Measurements from ENCODE around the gene CD28.

The CD28 gene

DNA sequence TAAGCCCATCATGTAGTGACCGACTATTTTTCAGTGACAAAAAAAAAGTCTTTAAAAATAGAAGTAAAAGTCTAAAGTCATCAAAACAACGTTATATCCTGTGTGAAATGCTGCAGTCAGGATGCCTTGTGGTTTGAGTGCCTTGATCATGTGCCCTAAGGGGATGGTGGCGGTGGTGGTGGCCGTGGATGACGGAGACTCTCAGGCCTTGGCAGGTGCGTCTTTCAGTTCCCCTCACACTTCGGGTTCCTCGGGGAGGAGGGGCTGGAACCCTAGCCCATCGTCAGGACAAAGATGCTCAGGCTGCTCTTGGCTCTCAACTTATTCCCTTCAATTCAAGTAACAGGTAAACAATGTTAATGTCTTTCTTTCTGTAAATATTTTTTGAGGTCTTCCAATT lies at the start of gene CD28:
CD28 (plus strand) TSS at position 237 of the 400 bp plus-strand sequence; CDS start at position 295, 58 bp downstream.
- FAIRE-seq (no peak), DNase-seq (ENCODE audit: insufficient read length, low spot score) (no peak)

DNA sequence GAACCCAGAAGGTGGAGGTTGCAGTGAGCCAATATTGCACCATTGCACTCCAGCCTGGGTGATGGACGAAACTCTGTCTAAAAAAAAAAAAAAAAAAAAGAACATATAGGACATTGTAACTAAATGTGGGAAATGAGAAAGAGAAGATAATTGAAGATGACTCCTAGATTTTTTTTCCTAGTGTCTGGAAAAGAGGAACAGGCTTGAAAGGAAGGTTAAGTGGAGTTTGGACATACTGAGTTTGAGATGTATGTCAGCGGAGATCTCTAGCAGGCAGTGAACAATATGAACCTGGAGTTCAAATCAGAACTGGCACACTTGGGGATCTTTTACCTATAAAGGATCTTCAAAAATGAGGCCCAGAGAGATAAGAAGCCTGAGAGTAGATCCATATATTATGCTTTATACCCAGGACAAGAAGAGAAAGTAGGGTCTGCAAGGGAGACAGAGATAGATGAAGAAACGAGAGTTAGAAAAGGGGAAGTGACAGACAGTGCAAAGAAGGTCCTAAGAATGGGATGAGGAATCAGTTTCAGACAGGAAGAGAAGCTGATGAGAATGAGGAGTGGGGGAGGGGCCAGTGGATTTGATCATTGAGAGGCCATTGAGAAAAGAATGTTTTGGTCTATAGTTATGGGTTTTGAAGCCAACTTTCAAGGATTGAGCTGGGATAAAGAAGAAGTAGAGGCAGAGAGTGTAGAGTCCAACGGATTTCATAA lies 46.9 kb upstream of the CD28 start:
- DNase-seq (ENCODE audit: insufficient read length, low spot score) (no peak), FAIRE-seq (no peak)

DNA sequence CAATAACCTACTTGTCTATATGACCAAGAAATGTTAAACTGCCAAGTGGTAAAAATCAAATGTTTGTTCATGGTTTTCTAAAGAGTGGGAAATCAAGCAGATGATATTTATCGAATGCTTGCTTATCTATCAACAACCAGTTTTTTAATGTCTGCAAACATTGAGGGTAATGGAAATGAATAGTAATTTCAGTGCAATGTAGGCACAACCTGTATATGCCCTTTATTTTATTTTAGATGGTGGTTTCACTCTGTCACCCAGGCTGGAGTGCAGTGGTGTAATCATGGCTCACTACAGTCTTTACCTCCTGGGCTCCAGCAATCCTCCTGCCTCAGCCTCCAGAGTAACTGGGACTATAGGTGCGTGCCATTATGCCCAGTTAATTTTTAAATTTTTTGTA lies 46.0 kb upstream of the CD28 start:
- FAIRE-seq (no peak), DNase-seq (ENCODE audit: insufficient read length, low spot score) (no peak)

DNA sequence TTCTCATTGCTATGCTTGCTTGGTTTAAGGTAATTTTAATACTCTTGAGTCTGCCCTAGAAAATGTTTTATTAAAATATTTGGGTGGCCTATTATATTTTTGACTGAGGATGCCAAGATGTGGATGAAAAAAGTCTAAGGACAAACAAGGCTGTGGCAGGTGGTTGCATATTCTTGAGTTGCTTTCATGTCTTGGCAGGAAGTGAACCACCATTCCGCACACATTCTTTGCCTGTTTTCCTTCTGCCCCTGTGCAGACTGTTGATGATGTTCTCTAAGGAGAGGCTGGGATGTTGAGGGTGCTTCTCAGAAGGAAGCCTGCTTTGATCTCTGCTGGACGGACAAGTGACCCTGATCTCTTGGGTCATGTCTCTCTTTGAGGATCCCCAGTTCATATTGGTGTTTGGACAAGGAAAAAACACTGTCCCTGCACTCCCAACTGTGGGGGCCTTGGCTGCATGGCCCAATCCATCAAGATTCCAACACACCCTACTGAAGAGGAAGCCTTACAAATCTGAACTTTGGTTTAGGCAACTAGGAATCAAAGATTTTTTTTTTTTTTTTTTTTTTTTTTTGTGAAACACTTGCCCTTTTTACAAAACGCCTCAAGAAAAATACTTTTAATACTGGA lies 45.0 kb upstream of the CD28 start:
- FAIRE-seq (no peak), DNase-seq (ENCODE audit: insufficient read length, low spot score) (no peak)

DNA sequence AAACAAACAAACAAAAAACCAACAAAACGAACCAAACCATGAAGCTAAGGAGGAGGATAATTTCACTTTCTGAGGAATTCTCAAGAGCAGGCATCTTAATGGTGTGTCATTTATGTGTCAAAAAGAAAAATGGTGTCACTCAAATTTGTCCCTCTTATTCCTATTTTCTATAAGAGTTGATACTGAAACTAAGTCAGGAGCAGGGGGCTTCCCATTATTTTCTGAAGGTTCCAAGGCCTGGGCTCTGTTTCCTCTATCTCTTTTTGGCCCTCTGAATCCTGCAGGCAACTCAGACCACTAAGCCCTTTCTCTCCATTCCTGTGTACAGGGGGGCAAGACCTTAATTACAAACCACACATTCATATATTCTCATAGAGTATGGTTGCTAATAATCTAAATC lies 44.0 kb upstream of the CD28 start:
- no peak for FAIRE-seq
- DNase-seq (ENCODE audit: insufficient read length, low spot score), result no peak

DNA sequence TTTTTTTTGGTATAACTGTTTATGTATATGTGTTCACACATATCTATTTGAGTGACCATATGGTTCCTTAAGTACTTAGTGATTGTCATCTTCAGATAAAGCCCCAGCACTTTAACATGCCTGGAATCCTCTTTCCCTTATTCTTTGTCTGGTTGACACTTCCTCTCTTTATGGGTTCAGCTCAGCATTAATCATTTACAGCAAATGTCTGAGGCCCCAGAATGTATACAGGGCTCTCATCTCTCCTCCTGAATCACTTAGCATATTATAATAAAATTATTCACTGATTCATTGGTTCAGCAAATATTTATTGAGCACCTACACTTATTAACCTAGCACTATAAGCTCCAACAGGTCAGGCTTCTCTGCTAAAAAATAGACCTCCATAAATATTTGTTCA lies 43.5 kb upstream of the CD28 start:
- no peak for FAIRE-seq

DNA sequence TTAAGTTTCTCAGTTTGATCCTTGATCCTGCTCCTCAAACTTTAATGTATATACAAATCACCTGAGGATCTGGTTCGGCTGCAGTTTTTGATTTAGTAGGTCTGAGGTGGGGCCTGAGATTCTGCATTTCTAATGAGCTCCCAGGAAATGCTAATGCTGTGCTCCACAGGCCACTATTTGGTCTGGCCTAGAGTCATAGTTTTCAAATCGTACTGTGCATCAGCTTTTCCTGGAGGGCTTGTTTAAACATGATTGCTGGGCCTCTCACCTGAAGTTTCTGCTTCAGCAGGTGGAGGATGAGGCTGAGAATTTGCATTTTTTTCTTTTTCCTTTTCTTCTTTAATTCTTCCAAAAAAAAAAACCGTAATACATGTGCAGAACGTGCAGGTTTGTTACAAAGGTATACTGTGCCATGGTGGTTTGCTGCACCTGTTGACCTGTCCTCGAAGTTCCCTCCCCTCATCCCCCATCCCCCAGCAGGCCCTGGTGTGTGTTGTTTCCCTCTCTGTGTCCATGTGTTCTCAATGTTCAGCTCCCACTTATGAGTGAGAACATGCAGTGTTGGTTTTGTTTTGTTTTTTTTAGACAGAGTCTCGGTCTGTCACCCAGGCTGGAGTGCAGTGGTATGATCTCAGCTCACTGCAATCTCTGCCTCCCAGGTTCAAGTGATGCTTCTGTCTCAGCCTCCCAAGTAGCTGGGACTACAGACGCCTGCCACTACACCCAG lies 42.2 kb upstream of the CD28 start:
- no peak for DNase-seq (ENCODE audit: insufficient read length, low spot score)
- FAIRE-seq, result no peak

More for the DNA sequence above, 43.5 kb upstream of the CD28 start:
- no peak for DNase-seq (ENCODE audit: insufficient read length, low spot score)

DNA sequence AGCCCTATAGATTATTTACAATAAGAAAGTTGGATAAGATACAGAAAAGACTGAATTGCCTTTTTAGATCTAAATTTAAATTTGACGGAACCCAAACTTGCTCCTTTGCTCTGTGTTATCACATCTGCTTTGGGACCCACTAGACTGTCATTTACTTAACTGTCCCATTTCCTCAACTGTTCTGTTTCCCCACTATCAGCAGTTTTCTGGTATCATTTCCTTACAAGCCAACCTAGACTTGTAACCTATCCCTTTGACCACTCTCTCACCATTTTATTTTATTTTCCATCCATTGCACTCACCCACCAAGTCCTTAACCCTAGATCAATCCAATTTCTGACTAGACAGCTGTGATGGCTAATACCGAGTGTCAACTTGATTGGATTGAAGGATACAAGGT lies 38.6 kb upstream of the CD28 start:
- FAIRE-seq (no peak), DNase-seq (ENCODE audit: insufficient read length, low spot score) (no peak)

DNA sequence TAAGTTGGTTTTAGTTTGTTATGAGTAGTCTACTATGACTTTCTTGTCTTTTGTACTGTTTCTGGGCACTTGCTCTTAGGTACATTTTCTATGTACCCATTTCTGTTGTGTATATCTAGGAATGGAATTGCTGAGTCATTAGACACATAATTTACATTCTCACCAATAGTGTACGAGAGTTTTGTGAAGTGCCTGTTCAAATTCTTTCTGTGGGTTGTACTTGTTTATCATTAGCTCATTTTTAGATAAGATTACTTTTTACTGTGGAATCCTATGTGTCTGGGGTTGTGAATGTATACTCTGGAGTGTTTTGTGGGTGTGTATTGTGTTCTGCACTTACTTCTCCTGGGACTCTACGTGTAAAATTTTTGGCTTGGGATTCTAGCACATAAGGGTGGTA lies 36.6 kb upstream of the CD28 start:
- DNase-seq (ENCODE audit: insufficient read length, low spot score) (no peak), FAIRE-seq (no peak)

DNA sequence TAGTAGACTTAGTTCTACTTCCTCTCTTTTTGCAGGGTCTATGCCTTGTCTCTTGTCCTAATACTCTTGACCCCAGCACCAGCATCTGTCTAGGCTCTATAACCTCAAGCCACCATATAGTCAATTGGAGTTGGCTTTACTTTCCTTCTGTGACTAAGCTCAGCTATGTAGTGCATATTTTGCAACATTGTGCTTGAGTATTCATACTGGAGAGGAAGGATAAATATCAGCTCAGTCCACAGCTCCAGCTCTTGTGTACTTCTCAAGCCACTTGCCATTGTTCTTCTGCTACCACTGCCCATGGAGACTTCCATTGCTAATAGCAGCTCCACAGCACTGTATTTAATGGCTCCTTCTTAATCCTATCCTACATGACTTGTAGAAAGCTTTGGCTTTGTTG lies 35.5 kb upstream of the CD28 start:
- no peak for FAIRE-seq

DNA sequence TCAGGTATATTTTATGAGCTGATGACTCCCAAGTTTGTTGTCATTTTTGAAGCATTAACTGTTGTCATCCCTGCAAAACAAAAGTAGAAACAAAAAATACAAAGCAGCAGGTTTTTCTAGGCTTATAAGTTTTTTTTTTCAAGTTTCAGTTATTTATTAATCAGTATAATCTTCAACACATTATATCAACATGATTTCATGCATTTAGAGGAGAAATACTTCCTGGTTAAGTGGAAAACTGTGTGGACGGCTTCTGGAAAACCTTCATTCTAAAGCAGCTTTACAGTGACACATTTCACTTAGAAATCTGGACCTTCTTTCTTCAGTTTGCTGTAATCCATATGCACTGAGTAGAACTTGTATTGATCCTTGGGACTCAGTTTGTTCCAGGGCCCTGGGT lies 34.6 kb upstream of the CD28 start:
- FAIRE-seq, result no peak
- no peak for DNase-seq (ENCODE audit: insufficient read length, low spot score)

More for the DNA sequence above, 35.5 kb upstream of the CD28 start:
- DNase-seq (ENCODE audit: insufficient read length, low spot score), result no peak

DNA sequence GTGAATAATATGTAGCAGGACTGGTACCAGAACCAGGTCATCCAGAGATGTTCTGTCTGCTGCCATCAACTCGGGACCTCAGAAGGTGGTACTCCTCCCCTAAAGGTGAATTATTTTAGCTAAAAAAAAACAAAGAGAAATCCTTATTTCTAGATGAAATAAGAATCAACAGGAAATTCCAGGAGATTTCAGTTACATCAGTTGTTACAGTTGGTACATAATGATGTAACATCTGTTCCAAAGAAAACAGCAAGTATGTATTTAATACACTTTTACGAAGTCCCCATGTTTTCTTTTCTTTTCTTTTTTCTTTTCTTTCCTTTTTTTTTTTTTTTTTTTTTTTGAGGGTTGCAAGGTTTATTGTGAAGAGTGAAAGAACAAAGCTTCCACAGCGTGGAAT lies 33.6 kb upstream of the CD28 start:
- DNase-seq (ENCODE audit: insufficient read length, low spot score), result no peak
- FAIRE-seq, result no peak

DNA sequence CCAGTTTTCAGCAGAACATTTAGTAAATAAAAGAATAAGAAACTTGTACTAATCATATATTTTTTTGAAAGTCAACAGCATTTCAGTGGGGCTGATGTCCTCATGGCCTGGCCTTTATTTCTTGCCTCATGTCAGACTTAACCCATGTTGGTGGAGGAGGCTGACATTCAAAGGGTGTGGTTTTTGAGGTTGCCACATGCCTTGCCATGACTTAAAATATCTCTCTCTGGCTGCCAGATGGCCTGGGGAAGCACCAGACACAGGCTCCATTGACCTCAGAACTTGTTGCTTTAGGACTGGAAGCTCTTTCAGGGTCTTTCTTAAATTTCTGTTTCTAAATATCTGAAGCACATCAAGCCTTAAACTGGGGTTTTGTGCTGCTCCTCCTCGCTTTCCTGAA lies 32.5 kb upstream of the CD28 start:
- FAIRE-seq, result no peak
- DNase-seq (ENCODE audit: insufficient read length, low spot score), result no peak

DNA sequence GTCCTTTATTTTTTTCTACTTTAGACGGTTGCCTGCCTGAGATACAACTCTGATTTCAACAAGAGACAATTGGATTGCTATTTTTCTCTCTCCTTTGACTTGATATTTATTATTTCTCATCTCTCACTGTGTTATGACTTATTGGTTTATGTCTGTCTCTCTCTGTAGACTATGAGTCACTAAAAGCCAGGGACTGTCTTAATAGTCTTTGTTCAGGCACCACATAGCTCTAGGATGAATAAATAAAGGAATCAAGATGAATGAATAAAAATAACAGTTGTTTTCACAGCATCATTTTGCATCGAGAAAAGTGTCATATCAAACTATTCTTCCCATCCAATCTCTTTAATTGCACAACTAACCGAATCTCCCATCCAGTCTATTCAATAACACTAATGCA lies 31.4 kb upstream of the CD28 start:
- FAIRE-seq (no peak), DNase-seq (ENCODE audit: insufficient read length, low spot score) (no peak)

DNA sequence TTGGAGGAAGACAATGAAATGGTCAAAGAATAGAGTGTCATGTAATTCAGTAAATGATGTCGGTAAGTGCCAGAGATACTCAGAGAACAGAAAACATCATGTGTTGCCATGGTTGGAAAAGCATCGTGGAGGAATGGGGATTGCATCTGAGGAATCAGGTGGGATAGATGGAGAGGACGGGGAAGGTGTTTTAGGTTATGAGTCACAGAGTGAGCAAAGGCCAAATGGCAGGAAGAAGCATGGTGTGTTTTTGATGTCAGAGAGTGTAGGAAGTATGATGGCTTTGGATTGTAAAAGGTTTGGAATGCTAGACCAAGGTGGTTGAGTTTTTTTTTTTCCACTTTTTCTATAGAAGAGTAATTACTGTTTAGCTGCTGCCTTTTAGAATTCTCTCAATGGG lies 27.5 kb upstream of the CD28 start:
- no peak for DNase-seq (ENCODE audit: insufficient read length, low spot score)
- no peak for FAIRE-seq

DNA sequence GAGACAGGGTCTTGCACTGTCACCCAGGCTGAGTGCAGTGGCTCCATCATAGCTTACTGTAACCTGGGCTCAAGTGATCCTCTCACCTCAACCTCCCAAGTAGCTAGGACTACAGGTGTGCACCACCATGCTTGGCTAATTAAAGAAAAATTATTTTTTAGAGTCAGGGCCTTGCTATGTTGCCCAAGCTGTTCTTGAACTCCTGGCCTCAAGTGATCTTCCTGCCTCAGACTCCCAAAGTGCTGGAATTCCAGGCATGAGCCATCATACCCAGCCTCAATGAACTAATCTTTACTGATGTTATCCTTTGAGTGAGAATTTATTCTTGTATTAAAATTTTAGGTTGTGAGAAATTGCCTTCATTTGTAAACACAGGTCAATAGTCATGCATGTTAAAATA lies 27.0 kb upstream of the CD28 start:
- FAIRE-seq (no peak), DNase-seq (ENCODE audit: insufficient read length, low spot score) (no peak)

DNA sequence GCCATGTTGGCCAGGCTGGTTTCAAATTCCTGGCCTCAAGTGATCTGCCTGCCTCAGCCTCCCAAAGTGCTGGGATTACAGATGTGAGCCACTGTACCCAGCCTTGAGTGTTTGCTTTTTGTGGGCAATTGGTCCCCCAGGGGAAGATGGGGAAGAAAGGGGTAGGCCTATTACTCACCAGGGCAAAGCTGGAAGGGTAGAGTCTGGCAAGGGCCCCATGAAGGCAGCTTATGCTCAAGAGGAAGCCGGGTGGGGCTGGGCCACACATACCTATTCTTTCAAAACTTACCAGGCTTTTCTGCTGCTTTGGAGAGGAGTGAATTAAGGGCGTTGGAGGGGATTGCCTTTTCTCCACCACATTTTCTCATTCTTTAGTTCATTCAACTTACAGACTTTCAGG lies 24.5 kb upstream of the CD28 start:
- DNase-seq (ENCODE audit: insufficient read length, low spot score) (no peak), FAIRE-seq (no peak)

DNA sequence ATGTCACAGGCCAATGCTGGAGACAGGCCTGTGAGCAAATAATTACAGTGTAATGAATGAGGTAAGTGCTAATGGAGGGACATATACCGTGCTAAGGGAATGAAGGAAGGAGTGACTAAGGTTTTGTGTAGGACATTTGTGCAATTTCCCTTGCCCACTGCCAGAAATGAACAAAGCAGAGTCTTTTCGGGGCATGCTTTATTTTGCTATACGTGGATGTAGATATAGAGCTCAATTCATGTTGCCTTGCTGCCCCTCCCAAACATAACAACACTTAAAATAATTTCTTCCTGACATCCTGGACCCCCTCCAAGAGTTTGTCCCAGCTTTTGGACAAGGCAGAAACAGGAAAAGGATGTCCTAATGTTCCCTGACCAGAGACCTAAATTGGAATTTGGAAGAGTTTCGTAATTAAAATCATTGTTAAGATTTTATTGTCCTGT lies 23.7 kb upstream of the CD28 start:
- no peak for FAIRE-seq
- no peak for DNase-seq (ENCODE audit: insufficient read length, low spot score)

DNA sequence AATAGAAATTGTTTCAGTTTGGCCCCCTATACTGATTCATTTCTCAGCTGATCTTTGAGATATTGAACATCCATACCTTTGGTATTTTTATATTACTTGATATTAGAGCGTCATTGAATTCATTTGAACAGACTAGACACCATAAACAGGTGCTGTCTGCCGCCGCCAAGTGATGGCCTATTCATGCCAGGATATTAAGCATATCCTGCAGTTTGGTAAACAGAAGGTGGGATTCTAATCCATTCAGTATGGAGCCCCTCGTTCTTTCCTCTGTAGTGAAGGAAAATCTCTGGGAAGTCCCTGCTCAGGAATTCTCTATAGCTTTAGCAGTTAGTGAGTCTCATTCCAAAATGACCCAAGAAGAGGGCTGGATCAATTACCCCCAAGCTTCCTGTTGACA lies 23.0 kb upstream of the CD28 start:
- FAIRE-seq (no peak), DNase-seq (ENCODE audit: insufficient read length, low spot score) (no peak)

DNA sequence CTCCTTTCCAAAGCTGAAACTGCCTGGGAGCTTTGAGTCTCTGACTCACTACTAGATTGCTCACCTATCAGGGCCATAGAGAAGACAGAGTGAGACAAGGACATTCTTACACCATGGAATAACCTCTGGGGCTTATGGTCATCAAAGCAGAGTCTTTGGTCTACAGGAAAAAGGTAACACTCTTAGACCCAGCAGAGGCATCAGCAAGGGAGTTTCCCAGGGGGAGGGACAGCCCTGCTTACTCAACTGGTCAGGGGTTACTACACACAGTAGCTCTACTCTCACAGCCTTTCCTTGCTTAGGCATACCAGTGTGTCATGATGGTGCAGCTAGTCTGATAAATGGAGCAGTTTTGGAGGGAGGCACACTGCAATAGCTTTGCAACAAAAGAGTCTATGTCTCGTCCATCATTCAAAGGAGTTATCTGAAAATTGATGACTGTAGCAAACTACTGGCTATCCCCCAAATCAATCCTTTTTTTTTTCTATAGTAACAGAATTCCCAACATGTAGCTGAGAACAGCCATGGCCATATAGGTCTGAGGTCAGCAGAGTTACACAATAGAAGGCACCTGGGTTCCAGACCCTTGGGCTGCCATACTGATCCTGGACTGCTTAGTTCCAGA lies 22.4 kb upstream of the CD28 start:
- DNase-seq (ENCODE audit: insufficient read length, low spot score) (peak; percentile 23), FAIRE-seq (no peak)

DNA sequence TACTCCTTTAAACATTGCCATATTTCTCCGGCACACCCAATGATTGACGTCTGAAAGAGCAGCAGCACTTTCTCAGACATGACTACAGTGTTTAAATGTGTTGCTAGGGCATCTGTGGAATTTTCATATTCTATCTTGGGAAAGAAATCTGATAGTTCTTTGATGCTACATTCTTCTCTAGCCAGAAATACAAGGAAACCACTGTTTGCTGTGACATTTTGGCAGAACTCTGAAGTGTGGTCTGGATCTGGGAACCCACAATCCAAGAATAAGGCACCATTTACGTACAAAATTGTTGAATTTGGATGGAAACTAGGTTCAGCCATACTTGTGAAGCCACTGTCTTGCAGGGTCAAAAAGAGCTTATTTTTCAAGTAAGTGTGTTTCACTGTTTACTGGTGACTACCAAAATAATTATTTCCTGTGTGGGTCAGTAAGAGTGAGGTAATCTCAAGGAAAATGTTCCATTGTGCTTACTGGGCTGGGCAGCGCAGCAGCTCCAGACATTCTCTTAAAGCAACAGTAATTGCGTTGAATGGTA lies 21.3 kb upstream of the CD28 start:
- DNase-seq (ENCODE audit: insufficient read length, low spot score), result peak; percentile 23
- no peak for FAIRE-seq

Data from HTR-8/SVneo (cell line).